GM23338 (cell line): ENCODE data around the gene DNM2. TPM values are rescaled to one million over a fixed set of nuclear protein-coding genes. Genes with fewer than 3 reads are reported as not detected.

Experiments
- ATAC-seq: fragments of 200-7000 bp; cut with Tn5 transposase; 3 replicates; pipeline ENCODE4 v1.9.1; 2020
- DNase-seq: peaks from one replicate; pipeline ENCODE4 v3.0.0-alpha.2; 2015; ENCODE audit warnings: low spot score
- H2AFZ ChIP-seq: fragments of 200-600 bp; sonication (generic); 2 replicates; pipeline ENCODE4 v1.8.0; 2016; ENCODE audit warnings: antibody characterized with exemption, mild to moderate bottlenecking, moderate library complexity
- H3F3A ChIP-seq: fragments of 200-600 bp; sonication (generic); replicated peaks from 2 replicates; pipeline ENCODE4 v1.8.0; 2017; ENCODE audit warnings: antibody characterized with exemption, mixed run types, low read depth
- H3K27ac ChIP-seq: fragments of 200-600 bp; sonication (generic); 2 replicates; pipeline ENCODE4 v1.6.1; 2016; ENCODE audit warnings: low read depth
- H3K27me3 ChIP-seq: fragments of 200-600 bp; sonication (generic); 2 replicates; pipeline ENCODE4 v1.8.0; 2016; ENCODE audit warnings: mild to moderate bottlenecking, mixed run types, moderate library complexity; ENCODE audit not compliant: insufficient read depth
- H3K36me3 ChIP-seq: fragments of 200-600 bp; sonication (generic); 2 replicates; pipeline ENCODE4 v1.8.0; 2016; ENCODE audit warnings: mild to moderate bottlenecking; ENCODE audit not compliant: insufficient read depth
- H3K4me1 ChIP-seq: fragments of 200-600 bp; sonication (generic); 2 replicates; pipeline ENCODE4 v1.8.0; 2016; ENCODE audit warnings: mild to moderate bottlenecking, moderate library complexity; ENCODE audit not compliant: insufficient read depth
- H3K4me2 ChIP-seq: fragments of 200-600 bp; sonication (generic); 2 replicates; pipeline ENCODE4 v1.7.1; 2017; ENCODE audit warnings: mixed run types
- H3K4me3 ChIP-seq: fragments of 200-600 bp; sonication (generic); 2 replicates; pipeline ENCODE4 v1.6.1; 2016; ENCODE audit warnings: mixed run types
- H3K79me2 ChIP-seq: fragments of 200-600 bp; sonication (generic); replicated peaks from 2 replicates; pipeline ENCODE4 v1.8.0; 2017; ENCODE audit warnings: mild to moderate bottlenecking; ENCODE audit not compliant: insufficient read depth
- H3K9me2 ChIP-seq: fragments of 200-600 bp; sonication (generic); 2 replicates; pipeline ENCODE4 v1.8.0; 2017; ENCODE audit not compliant: insufficient read depth
- H4K20me1 ChIP-seq: fragments of 200-600 bp; sonication (generic); replicated peaks from 2 replicates; pipeline ENCODE4 v1.8.0; 2017; ENCODE audit warnings: mild to moderate bottlenecking; ENCODE audit not compliant: insufficient read depth
- H3K27ac Mint-ChIP-seq: 2 replicates; pipeline ENCODE4 v1.8.0; 2020; ENCODE audit warnings: inconsistent platforms, mild to moderate bottlenecking, moderate library complexity, mixed read lengths
- H3K27me3 Mint-ChIP-seq: 3 replicates; pipeline ENCODE4 v1.8.0; 2022; ENCODE audit warnings: low read depth, mild to moderate bottlenecking, moderate library complexity, mixed read lengths, inconsistent platforms; ENCODE audit not compliant: insufficient read depth, poor library complexity
- H3K36me3 Mint-ChIP-seq: 3 replicates; pipeline ENCODE4 v1.8.0; 2021; ENCODE audit warnings: low read depth, mild to moderate bottlenecking, inconsistent platforms, moderate library complexity, mixed read lengths
- H3K4me1 Mint-ChIP-seq: 3 replicates; pipeline ENCODE4 v1.8.0; 2020; ENCODE audit warnings: mild to moderate bottlenecking, inconsistent platforms, mixed read lengths
- H3K4me3 Mint-ChIP-seq: 3 replicates; pipeline ENCODE4 v1.8.0; 2021; ENCODE audit warnings: moderate library complexity, mild to moderate bottlenecking, inconsistent platforms, mixed read lengths
- H3K9me3 Mint-ChIP-seq: 3 replicates; pipeline ENCODE4 v1.8.0; 2020; ENCODE audit warnings: moderate library complexity, mild to moderate bottlenecking, inconsistent platforms, mixed read lengths
- CREB1 ChIP-seq: fragments of 250-450 bp; sonication (Bioruptor Pico); IDR thresholded peaks from 2 replicates; pipeline ENCODE4 v1.5.0; 2020; ENCODE audit warnings: low read depth, mild to moderate bottlenecking, moderate library complexity
- EZH2 ChIP-seq: fragments of 200-600 bp; sonication (generic); IDR thresholded peaks from one replicate; pipeline ENCODE4 v1.8.0; 2017; ENCODE audit warnings: antibody characterized with exemption, mild to moderate bottlenecking, low read depth; ENCODE audit not compliant: unreplicated experiment
- EZH2phosphoT487 ChIP-seq: fragments of 200-600 bp; sonication (generic); IDR thresholded peaks from one replicate; pipeline ENCODE4 v1.8.1; 2018; ENCODE audit warnings: antibody characterized with exemption; ENCODE audit not compliant: unreplicated experiment
- JUNB ChIP-seq: IDR thresholded peaks from one replicate; pipeline ENCODE4 v1.6.1; 2016; ENCODE audit warnings: antibody characterized with exemption; ENCODE audit not compliant: unreplicated experiment
- NANOG ChIP-seq: IDR thresholded peaks from 2 replicates; pipeline ENCODE4 v1.6.1; 2016; ENCODE audit warnings: antibody characterized with exemption, borderline replicate concordance
- POLR2AphosphoS5 ChIP-seq: IDR thresholded peaks from 2 replicates; pipeline ENCODE4 v1.6.1; 2016; ENCODE audit warnings: antibody characterized with exemption, low read depth
- REST ChIP-seq: IDR thresholded peaks from one replicate; pipeline ENCODE4 v1.6.1; 2018; ENCODE audit warnings: antibody characterized with exemption; ENCODE audit not compliant: unreplicated experiment
- STAT1 ChIP-seq: IDR thresholded peaks from one replicate; pipeline ENCODE4 v1.6.1; 2016; ENCODE audit warnings: antibody characterized with exemption; ENCODE audit not compliant: unreplicated experiment
- ZNF114 ChIP-seq: fragments of 250-450 bp; sonication (Bioruptor Pico); IDR thresholded peaks from 2 replicates; pipeline ENCODE4 v1.5.0; 2020; ENCODE audit warnings: mild to moderate bottlenecking, moderate library complexity
- ZNF331 ChIP-seq: fragments of 250-450 bp; sonication (Bioruptor Pico); IDR thresholded peaks from 2 replicates; pipeline ENCODE4 v1.5.0; 2020; ENCODE audit warnings: low read depth, mild to moderate bottlenecking, moderate library complexity
- ZNF462 ChIP-seq: fragments of 250-450 bp; sonication (Bioruptor Pico); IDR thresholded peaks from 2 replicates; pipeline ENCODE4 v1.5.0; 2020; ENCODE audit warnings: mild to moderate bottlenecking, moderate library complexity
- polyA plus RNA-seq: library from polyadenylated mRNA; unstranded; fragments of >200 nt; fragmentation: Nextera tagmentation; extraction: Ambion mirVana; gene quantifications from 2 replicates; pipeline ENCODE4 v1.2.1, GENCODE V29; 2016
- total RNA-seq: library from RNA; depleted of rRNA; stranded (reverse); fragments of >200 nt; shearing (Covaris generic); gene quantifications from 2 replicates; pipeline ENCODE4 v1.2.3, GENCODE V29; 2014
- TF ChIP-seq, protein P1 (sequence below): IDR thresholded peaks from 2 replicates; pipeline ENCODE4 v1.6.1; 2016; ENCODE audit warnings: antibody characterized with exemption
- TF ChIP-seq, protein P2 (sequence below), 2 experiments: fragments of 200-600 bp in 1 of 2; sonication (generic) in 1 of 2; conservative IDR thresholded peaks; 2 replicates each; pipeline versions ENCODE4 v1.5.1 to v1.6.1; 2016 to 2017; ENCODE audit warnings: antibody characterized with exemption in 2 of 2, low read depth in 2 of 2, mild to moderate bottlenecking in 2 of 2, moderate library complexity in 1 of 2

DNM2 gene
- total and polyA plus RNA-seq, 2 experiments from 2014 or later = 40.7 to 138 TPM

DNA sequence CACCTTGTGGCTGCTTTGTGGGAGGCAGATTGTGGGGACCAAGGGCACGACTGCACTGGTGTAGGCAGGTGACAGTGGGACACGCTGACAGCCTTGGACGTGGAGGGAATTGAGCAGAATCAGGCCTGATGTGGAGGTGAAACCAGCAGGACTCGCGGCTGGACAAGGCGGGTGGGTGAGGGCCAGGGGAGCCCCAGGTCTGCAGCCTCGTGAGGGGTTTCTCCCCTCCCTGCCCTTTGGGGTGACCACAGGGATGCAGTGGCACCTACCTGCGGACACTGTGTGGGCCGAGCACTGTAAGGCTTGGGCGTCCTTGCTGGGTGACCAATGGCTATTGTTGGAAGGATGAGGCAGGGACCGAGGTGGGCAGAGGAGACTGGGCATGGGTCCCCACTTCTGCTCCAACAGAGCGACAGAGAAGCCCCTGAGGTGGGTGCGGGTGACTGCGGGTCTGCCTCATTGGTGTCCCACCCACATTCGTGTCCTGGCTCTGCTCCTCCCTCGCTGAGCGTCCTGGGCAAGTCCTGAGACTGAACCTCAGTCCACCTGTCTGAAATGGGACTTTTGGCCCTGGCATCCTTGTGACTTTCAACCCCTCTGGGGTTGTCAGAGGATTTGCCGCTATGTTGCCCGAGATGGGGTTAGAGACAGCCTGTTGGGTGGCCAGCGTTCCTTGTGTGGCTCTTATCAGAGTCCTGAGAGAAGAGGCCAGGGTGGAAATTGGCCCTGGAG lies 30.5 kb downstream of the DNM2 start:
- peaks cover 5% of the 10 kb centered on the region; the same call in 1 of the 2 replicates for H3F3A ChIP-seq
- no peak for DNase-seq
- H3K9me3 Mint-ChIP-seq = no peaks in the 10 kb centered on the region; the same call in 1 of the 3 replicates
- no peaks in the 10 kb centered on the region; the same call in 1 of the 2 replicates for H3K36me3 ChIP-seq
- H3K27ac Mint-ChIP-seq = peak overlapping the region; percentile 55; the same call in 1 of the 2 replicates
- no peak overlapping the region for H3K4me3 Mint-ChIP-seq
- H3K4me1 ChIP-seq = peaks cover 10% of the 10 kb centered on the region
- no peak overlapping the region for H3K4me2 ChIP-seq
- H3K36me3 Mint-ChIP-seq = no peaks in the 10 kb centered on the region
- TF ChIP-seq ZNF462 (CRISPR knock-in tag) = no peak
- TF ChIP-seq EZH2phosphoT487 = no peak
- no peak for TF ChIP-seq REST
- TF ChIP-seq STAT1 = no peak
- no peak for TF ChIP-seq ZNF114
- TF ChIP-seq CREB1 (CRISPR knock-in tag) = no peak
- TF ChIP-seq POLR2AphosphoS5 = no peak
- TF ChIP-seq, protein P1, sequence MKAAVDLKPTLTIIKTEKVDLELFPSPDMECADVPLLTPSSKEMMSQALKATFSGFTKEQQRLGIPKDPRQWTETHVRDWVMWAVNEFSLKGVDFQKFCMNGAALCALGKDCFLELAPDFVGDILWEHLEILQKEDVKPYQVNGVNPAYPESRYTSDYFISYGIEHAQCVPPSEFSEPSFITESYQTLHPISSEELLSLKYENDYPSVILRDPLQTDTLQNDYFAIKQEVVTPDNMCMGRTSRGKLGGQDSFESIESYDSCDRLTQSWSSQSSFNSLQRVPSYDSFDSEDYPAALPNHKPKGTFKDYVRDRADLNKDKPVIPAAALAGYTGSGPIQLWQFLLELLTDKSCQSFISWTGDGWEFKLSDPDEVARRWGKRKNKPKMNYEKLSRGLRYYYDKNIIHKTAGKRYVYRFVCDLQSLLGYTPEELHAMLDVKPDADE = no peak
- TF ChIP-seq, protein P2, sequence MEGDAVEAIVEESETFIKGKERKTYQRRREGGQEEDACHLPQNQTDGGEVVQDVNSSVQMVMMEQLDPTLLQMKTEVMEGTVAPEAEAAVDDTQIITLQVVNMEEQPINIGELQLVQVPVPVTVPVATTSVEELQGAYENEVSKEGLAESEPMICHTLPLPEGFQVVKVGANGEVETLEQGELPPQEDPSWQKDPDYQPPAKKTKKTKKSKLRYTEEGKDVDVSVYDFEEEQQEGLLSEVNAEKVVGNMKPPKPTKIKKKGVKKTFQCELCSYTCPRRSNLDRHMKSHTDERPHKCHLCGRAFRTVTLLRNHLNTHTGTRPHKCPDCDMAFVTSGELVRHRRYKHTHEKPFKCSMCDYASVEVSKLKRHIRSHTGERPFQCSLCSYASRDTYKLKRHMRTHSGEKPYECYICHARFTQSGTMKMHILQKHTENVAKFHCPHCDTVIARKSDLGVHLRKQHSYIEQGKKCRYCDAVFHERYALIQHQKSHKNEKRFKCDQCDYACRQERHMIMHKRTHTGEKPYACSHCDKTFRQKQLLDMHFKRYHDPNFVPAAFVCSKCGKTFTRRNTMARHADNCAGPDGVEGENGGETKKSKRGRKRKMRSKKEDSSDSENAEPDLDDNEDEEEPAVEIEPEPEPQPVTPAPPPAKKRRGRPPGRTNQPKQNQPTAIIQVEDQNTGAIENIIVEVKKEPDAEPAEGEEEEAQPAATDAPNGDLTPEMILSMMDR (conservative IDR thresholded peaks at IDR 0.05; ENCODE audit: low read depth in 2 of 2) = no peak
- no peak for TF ChIP-seq EZH2
- TF ChIP-seq NANOG = no peak
- TF ChIP-seq JUNB = no peak
- TF ChIP-seq ZNF331 (CRISPR knock-in tag) = no peak
- H3K79me2 ChIP-seq = peaks cover 88% of the 10 kb centered on the region
- peak overlapping the region; percentile 74; the same call in 1 of the 2 replicates for H3K27ac ChIP-seq
- no peak overlapping the region for H3K4me3 ChIP-seq
- H2AFZ ChIP-seq = no peak overlapping the region
- no peaks in the 10 kb centered on the region for H3K27me3 ChIP-seq
- H4K20me1 ChIP-seq = peaks cover 42% of the 10 kb centered on the region
- H3K4me1 Mint-ChIP-seq = peaks cover 37% of the 10 kb centered on the region
- peaks cover 23% of the 10 kb centered on the region for H3K27me3 Mint-ChIP-seq
- no peaks in the 10 kb centered on the region for H3K9me2 ChIP-seq
- ATAC-seq = no peak
